G401 (cell line): ENCODE measurements around the gene GPR32. TPM values are rescaled to one million over a fixed set of nuclear protein-coding genes. Genes with fewer than 3 reads are reported as not detected.
"Not testable (repeated sequence)": the region's sequence is repeated elsewhere in the genome, so short reads cannot be mapped to it uniquely, and the experiment has no call there.

ENCODE experiments used
- DNase-seq: peaks from one replicate; pipeline ENCODE4 v3.0.0-alpha.2; 2015; ENCODE audit warnings: low spot score
- in situ Hi-C: cut with HindIII; loops from 2 replicates; pipeline ENCODE4 v1.10.0; 2016; ENCODE audit warnings: low sequenced_read_pairs, mixed read lengths
- total RNA-seq: library from RNA; depleted of rRNA; stranded (reverse); fragments of >200 nt; shearing (Covaris generic); gene quantifications from 2 replicates; pipeline ENCODE4 v1.2.3, GENCODE V29; 2014

The GPR32 gene
- total RNA-seq, 1 experiment from 2014 or later, result not detected

- in situ Hi-C loops, result no loop called here
- no peak for DNase-seq
Measured at GRCh38 chr19:50743537-50743936, 26.7 kb upstream of the GPR32 start.

GRCh38 chr19:50745221-50745620 is 25.0 kb upstream of the GPR32 start:
- in situ Hi-C loops, result no loop called here
- DNase-seq, result no peak

- in situ Hi-C loops, DNase-seq: not testable (repeated sequence)
Measured at GRCh38 chr19:50747141-50747540, 23.1 kb upstream of the GPR32 start.

- in situ Hi-C loops, result no loop called here
- DNase-seq, result no peak
Measured at GRCh38 chr19:50749490-50749889, 20.8 kb upstream of the GPR32 start.

GRCh38 chr19:50750010-50750409 is 20.3 kb upstream of the GPR32 start:
- in situ Hi-C loops, result no loop called here
- DNase-seq, result no peak

- no peak for DNase-seq
- in situ Hi-C loops, result no loop called here
Measured at GRCh38 chr19:50753879-50754278, 16.4 kb upstream of the GPR32 start.

- DNase-seq, in situ Hi-C loops: not testable (repeated sequence)
Measured at GRCh38 chr19:50756244-50756643, 14.0 kb upstream of the GPR32 start.

GRCh38 chr19:50757624-50758023 is 12.6 kb upstream of the GPR32 start:
- DNase-seq, in situ Hi-C loops: not testable (repeated sequence)

- in situ Hi-C loops, DNase-seq: not testable (repeated sequence)
Measured at GRCh38 chr19:50759076-50759475, 11.2 kb upstream of the GPR32 start.

GRCh38 chr19:50759886-50760285 is 10.4 kb upstream of the GPR32 start:
- in situ Hi-C loops, result no loop called here
- peak; percentile 28 for DNase-seq

- DNase-seq, in situ Hi-C loops: not testable (repeated sequence)
Measured at GRCh38 chr19:50761501-50761900, 8.8 kb upstream of the GPR32 start.

- in situ Hi-C loops, DNase-seq: not testable (repeated sequence)
Measured at GRCh38 chr19:50763521-50763920, 6.7 kb upstream of the GPR32 start.

GRCh38 chr19:50764409-50764808 is 5.9 kb upstream of the GPR32 start:
- in situ Hi-C loops, result no loop called here
- DNase-seq, result no peak

- in situ Hi-C loops, DNase-seq: not testable (repeated sequence)
Measured at GRCh38 chr19:50766746-50767145, 3.5 kb upstream of the GPR32 start.

GRCh38 chr19:50767263-50767662 is 3.0 kb upstream of the GPR32 start:
- in situ Hi-C loops, DNase-seq: not testable (repeated sequence)

- in situ Hi-C loops, result no loop called here
- DNase-seq, result no peak
Measured at GRCh38 chr19:50768277-50768676, 2.0 kb upstream of the GPR32 start.

- in situ Hi-C loops, result no loop called here
- no peak for DNase-seq
Measured at GRCh38 chr19:50770888-50771287, 624 bp downstream of the GPR32 start.

GRCh38 chr19:50772476-50772875 is 2.2 kb downstream of the GPR32 start:
- peak; percentile 41 for DNase-seq
- in situ Hi-C loops, result no loop called here

GRCh38 chr19:50772912-50773311 is 2.6 kb downstream of the GPR32 start:
- in situ Hi-C loops, DNase-seq: not testable (repeated sequence)

- in situ Hi-C loops, DNase-seq: not testable (repeated sequence)
Measured at GRCh38 chr19:50773454-50773853, 3.2 kb downstream of the GPR32 start.

GRCh38 chr19:50776131-50776530 is 5.9 kb downstream of the GPR32 start:
- no peak for DNase-seq
- in situ Hi-C loops, result no loop called here

- in situ Hi-C loops, result no loop called here
- no peak for DNase-seq
Measured at GRCh38 chr19:50777261-50777660, 7.0 kb downstream of the GPR32 start.
